Measurements from ENCODE around the gene LMF2.

LMF2 gene

DNA sequence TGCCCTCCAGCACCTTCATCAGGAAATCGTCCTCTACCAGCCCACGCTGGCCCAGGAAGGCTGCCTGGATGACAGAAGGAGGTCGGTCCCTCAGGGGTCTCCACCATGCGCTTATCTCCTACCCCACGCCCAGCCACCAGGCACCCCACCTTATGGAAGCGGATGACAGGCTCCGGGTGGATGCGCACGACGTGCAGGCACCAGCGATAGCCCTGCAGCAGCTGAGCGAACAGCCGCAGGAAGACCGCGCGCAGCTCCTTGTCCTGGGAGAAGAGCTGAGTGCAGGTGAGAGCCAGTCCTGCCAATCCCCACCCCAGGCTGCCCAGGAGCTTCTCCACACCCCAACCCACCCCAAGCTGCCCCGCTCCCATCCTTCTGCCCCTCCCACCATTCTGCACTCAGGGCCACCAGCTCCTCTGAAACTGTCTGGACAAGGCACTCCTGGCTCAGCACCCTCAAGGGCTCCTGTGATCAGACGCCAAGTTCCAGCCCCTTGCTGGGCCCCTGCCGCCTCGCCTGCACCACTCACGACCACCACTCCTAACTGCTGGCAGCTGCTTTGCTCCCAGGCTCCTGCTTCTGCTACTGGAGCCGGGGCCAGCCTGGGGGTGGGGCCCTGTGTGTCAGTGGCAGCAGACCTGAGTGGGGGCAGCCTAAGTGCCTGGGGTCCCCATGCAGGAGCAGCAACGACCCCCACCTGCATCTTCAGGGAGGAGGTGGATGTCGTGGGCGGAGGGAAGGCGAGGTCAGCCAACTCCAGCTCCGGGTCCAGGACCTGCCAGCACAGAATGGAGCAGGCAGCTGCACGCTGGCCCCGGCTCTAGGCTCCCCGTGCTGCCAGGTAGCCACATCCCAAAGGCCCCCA lies 42.2 kb downstream of the LMF2 start:
- no peak for DNase-seq (ENCODE audit: low read depth)

GRCh38 chr22:50464451-50464850 lies 43.1 kb downstream of the LMF2 start:
- DNase-seq (ENCODE audit: low read depth), result no peak

- no peak for DNase-seq (ENCODE audit: low read depth)
These were observed 44.2 kb downstream of the LMF2 start for GRCh38 chr22:50463188-50463900.

GRCh38 chr22:50461979-50462540 lies 45.4 kb downstream of the LMF2 start:
- DNase-seq (ENCODE audit: low read depth), result no peak

GRCh38 chr22:50461536-50461935 lies 46.0 kb downstream of the LMF2 start:
- no peak for DNase-seq (ENCODE audit: low read depth)

- DNase-seq (ENCODE audit: low read depth), result no peak
These were observed 46.6 kb downstream of the LMF2 start for GRCh38 chr22:50460938-50461337.

DNA sequence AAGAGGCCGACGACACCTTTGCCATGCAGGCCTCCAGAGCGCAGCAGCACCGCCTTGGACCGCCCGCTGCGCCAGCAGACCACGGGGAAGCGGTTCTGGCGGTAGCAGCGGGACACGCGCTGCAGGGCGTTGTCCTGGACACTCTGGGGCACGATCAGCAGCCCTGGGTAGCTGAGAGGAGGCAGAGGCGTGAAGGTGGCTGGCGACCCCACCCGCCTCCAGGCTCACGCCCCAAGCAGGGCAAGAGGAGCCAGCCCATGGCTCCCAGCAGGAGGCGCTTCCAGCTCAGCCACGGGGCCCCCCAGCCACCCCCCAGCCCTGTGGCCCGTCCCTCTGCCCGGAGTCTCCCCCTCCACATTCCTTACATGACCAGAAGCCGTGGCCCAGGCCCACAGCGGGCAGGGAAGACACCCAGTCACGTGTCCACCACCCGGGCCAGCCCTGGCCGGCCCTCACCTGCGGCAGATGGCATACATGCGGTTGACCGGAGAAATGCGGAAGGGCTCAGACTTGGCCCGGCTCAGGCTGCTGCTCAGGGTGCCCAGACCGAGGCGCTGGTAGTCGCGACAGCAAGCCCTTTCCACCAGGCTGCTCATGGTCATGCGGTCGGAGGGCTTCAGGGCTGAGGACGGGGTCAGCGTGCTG lies 47.9 kb downstream of the LMF2 start:
- DNase-seq (ENCODE audit: low read depth), result no peak

DNA sequence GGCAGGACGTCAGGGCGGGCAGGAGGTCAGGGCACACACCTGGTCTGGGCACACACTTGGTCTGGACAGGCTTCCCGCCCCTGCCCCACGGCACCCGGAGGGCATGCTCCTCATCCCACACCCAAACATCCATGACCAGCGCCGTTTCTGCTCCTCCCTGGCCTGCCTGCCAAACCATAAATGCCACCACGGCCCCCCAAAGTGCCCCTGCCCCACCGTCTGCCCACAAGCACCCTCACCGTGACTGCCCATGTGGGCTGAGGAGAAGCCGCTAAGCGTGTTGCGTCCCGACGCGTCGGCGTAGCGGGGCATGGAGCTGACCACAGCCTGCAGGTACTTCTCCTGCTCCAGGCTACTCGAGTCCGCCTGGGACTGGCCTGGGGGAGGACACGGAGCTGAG lies 48.5 kb downstream of the LMF2 start:
- no peak for DNase-seq (ENCODE audit: low read depth)

GRCh38 chr22:50456466-50457234 lies 50.9 kb downstream of the LMF2 start:
- no peak for DNase-seq (ENCODE audit: low read depth)

DNA sequence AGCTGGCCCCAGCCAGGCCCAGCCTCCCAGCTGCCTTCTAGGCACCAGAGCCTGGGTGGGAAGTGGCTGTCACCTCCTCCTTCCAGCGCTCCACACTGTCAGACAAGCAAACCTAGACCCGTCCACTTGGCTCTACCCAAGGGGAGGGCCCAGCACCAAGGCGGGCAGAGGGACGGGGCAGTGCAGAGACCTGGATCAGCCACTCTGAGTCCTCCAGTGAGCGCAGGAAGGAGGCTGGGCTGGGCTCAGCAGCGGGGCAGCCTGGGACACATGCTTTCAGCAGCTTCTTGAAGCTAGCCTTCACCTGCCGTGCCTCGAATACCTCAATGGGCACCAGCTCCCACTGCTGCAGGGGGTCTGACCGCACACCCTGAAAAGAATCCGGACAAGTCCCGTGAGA lies 51.5 kb downstream of the LMF2 start:
- no peak for DNase-seq (ENCODE audit: low read depth)

DNA sequence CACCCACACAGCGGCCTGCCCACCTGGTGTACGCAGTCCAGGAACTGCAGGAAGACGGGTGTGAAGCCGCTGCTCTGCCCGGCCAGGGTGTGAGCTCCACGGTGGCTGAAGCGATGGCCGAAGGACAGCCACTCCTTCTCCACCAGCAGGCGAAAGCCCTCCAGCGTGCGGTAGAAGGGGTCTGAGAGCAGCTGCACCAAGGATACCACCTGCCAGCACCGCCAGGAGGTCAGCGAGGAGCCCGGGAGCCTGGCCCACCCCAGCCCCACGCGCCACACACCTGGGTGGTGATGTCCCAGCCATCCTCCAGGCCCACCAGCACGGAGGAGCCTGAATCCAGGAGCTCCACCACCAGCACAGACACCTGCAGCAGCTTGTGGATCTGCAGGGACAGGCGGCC lies 52.3 kb downstream of the LMF2 start:
- DNase-seq (ENCODE audit: low read depth), result no peak

DNA sequence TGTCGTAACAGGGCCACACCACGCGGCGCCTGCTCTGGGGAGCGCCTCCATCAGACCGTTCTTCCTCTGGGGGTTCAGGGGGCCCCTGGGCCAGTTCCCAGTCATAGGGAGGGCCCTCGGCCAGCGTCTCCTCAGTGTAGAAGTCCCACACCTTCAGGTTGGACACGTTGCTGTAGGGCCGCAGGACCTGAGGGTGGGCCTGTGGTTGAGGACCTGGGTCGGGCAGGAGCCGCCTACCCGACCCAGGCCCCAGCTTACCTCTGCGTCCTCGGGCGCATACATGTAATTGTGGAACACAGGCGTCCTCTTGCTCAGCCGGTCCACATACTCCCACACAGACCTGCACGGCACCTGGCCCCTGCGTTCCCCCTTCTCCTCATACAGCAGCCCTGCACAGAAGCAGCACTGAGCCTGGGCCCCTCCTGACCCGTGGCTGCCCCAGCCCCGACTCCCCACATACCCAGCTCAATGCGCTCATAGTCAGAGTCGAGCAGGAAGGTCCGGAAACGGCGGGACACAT lies 52.9 kb downstream of the LMF2 start:
- DNase-seq (ENCODE audit: low read depth), result no peak

All from HS-27A (cell line).